ENCODE results near the gene PSENEN.

DNA sequence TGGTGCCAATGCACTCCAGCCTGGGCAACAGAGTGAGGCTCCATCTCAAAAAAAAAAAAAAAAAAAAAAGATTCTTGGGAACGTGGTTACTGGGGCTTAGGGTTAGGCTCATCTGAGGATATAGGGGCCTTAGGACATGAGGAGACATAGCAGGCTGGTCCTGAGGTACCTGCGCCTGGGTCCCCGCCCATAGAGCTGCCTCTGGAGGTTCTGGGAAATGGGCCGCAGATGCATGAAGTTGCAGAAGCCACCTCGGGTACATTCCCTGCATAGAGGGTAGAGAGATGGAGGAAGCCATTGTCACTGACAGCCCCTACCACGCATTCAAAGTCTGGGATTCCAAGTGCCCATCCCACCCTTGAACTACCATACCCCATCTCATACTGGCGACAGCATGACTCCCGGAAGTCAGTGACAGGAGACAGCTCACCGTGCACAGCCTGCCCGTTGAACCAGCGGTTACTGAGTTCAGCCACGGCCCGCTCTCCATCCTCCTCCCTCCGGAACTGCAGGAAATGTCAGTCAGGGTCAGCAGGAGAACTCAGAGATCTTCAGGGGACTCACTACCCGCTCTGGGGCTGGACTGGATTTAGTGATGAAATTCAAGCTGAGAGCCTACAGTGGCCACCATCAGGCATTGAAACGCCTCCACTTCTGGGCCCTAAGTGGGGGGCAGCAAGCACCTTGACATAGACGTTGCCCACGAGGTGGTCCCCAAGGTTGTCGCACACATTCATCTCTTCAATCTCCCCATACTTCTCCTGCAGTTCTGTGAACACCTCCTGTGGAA is 1.6 kb upstream of the PSENEN start:
- TF ChIP-seq, protein P1, sequence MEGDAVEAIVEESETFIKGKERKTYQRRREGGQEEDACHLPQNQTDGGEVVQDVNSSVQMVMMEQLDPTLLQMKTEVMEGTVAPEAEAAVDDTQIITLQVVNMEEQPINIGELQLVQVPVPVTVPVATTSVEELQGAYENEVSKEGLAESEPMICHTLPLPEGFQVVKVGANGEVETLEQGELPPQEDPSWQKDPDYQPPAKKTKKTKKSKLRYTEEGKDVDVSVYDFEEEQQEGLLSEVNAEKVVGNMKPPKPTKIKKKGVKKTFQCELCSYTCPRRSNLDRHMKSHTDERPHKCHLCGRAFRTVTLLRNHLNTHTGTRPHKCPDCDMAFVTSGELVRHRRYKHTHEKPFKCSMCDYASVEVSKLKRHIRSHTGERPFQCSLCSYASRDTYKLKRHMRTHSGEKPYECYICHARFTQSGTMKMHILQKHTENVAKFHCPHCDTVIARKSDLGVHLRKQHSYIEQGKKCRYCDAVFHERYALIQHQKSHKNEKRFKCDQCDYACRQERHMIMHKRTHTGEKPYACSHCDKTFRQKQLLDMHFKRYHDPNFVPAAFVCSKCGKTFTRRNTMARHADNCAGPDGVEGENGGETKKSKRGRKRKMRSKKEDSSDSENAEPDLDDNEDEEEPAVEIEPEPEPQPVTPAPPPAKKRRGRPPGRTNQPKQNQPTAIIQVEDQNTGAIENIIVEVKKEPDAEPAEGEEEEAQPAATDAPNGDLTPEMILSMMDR (IDR thresholded peaks at IDR 0.05; ENCODE audit: insufficient read depth, low read length, poor library complexity, severe bottlenecking): no peak
- TF ChIP-seq EZH2phosphoT487 (conservative IDR thresholded peaks at IDR 0.05; ENCODE audit: low read length): no peak
